ENCODE data around the gene COLEC12.

The COLEC12 gene

DNA sequence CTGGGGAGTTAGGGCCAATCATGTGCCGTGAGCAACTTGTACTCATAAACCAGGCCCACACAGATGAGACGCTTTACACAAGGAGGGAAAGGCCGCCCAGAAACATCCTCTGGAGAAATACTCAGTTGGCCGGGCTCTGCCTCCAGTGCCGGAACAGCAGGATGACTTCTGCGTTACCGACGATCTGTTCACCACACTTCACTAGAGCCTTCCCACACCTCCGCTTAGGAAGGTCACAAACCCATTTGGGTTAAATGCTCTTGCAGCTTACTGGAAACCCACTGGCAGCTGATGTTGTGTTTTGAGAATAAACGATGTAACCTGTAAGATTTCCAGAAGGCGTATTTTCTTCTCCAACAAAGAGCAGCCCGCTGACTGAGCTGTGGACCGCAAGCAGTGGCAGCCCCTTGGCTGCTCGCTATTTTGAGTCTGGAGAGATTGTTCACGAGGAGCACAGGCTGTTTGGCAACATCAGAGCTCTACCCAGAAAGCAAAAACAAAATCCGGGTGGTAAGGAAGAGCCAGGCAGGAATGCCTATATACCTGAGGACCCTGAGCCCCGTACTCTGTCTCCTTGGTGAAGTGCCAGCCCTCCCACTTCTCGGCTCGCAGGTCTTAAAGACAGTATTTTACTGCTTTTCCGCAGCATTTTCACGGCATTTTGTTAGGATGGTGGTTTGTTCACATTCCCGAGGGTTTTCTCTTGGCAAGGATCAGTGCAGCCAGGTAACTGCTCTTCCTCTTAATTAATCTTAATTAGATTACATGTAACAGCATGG lies 44.0 kb downstream of the COLEC12 start:
- H3K4me3 ChIP-seq (ENCODE audit: low read length) = no peak overlapping the region
- DNase-seq (ENCODE audit: low read depth, low spot score) = no peak

DNA sequence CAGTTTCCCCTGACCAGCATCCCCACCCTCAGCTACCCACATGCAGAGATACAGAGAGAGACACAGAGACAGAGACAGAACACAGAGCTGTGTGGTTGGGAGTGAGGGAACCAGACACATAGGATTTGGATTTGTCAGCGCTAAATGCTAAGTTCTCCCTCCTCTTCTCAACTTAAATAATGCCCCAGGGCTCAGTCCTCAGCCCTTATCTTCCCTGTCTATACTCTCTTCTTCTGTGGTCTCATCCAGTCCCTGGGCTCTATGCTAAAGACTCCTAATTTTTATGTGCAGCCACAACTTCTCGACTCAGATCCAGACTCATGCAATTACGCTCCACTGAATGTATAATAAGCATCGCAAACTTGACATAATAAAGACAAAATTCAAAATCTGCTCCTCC lies 47.1 kb downstream of the COLEC12 start:
- DNase-seq (ENCODE audit: low read depth, low spot score) = no peak
- no peak overlapping the region for H3K4me3 ChIP-seq (ENCODE audit: low read length)

DNA sequence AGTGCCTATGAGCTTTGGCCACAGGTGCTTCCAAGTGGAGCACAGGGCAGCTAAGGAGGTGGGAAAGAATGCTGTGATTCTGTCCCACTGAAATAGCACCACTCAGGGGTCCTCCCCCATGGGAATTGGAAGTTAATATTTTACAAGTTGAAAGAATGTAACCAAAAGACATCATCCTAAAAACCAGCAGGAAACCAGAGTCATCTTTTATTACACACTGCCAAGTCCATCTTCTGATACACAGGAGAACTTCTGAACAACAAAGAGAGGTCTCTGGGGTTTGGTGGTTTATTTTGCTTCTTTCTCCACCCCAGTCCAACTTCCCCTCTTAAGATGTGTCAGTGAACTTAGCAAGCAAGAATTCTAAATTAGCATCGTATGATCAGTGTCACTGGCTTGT lies 47.7 kb downstream of the COLEC12 start:
- no peak for DNase-seq (ENCODE audit: low read depth, low spot score)
- no peak overlapping the region for H3K4me3 ChIP-seq (ENCODE audit: low read length)

DNA sequence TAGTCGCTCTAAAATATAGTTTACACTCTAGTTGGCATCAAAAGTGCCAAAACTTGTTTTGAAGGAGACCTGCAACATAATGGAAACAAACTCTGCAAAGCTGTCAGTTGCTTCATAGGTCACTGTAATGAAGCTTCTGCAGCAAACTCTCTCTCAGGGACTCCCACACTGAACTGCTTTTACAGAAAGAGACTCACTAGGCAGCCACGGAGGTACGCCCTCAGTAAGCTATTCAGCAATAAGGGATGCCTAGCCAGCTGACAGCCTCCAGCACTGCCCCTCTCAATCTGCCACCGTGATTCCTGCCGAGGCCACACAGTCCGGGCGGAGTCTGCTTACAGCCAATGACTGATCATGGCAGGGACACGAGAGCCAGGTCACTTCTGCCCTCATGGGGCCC lies 51.1 kb downstream of the COLEC12 start:
- no peak overlapping the region for H3K4me3 ChIP-seq (ENCODE audit: low read length)
- DNase-seq (ENCODE audit: low read depth, low spot score) = no peak

DNA sequence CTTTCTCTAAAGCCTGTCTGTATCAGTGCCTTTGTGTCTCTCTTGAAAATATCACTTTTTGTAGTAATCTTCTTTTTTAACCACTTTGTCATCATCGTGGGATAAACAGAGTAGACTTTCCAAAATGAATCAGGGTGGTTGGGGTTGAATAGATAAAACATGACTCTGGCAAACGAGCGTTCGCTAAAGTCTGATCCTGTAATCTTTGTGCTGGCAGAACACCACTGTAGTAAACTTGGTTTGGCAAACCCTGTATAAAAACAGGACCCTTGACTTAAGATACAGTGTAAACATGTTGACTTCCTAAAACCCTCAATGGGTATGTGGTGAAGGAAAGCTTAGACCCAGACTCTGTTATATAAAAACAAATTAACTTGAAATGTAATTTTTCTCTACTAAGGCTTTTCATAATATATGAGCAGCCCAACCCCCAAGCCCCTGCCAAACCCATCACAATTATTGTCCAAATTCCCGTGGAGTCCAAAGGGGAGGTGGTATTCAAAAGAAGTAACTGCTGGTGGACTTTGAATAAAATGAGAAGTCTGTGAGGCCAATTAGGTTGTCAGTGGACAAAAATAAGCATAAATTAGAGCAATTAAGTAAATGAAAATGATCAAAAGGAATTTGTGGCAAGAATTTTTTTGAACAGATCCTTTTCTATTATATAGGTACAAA lies 52.2 kb downstream of the COLEC12 start:
- no peak overlapping the region for H3K4me3 ChIP-seq (ENCODE audit: low read length)
- no peak for DNase-seq (ENCODE audit: low read depth, low spot score)

DNA sequence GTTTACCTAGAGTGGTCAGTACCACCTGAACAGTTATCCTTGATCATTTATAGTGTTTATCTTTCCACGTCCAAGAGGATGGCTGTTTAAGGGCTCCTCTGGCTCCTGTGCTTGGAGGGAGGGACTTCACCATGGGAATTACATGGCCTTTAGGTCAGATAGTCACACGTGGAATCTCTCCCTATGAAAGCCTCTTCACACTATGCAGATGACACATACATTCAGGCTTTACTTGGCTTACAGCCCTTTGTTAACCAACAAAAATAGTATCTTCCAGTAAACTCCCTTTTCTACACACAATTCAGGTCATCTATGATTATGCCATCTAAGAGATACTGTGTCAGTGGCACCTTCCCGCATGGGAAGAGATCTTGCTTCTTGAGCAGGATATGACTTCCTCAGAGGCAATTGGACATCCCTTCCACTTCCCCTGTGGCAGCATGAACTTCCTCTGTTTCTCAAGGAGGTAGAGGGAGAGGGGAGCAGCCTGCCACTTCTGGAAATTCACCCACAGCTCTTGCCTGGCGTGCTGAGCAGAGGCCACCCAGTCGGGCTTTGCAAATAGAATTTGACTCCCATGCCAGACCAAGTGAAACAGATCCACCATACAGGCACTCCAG lies 53.5 kb downstream of the COLEC12 start:
- DNase-seq (ENCODE audit: low read depth, low spot score) = no peak

DNA sequence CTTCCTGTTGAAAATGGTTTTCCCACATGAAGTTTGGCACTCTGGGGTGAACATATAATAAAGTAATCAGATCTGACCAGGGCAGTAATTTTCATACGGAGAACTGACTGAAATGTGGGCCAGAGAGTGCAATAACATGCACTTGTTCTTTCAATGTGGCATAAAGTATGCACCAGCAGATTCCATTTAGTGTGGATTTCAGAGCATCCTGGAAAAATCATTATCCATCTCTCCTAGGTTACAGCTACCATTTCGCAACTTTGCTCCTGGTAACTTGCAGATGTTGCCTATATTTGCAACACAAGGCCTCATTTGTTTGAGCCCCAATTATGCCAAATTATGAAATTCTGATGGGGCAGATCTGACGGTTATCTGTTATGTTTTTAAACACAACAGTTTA lies 55.4 kb downstream of the COLEC12 start:
- no peak overlapping the region for H3K4me3 ChIP-seq (ENCODE audit: low read length)
- no peak for DNase-seq (ENCODE audit: low read depth, low spot score)

More for the DNA sequence above, 53.5 kb downstream of the COLEC12 start:
- H3K4me3 ChIP-seq (ENCODE audit: low read length) = no peak overlapping the region

DNA sequence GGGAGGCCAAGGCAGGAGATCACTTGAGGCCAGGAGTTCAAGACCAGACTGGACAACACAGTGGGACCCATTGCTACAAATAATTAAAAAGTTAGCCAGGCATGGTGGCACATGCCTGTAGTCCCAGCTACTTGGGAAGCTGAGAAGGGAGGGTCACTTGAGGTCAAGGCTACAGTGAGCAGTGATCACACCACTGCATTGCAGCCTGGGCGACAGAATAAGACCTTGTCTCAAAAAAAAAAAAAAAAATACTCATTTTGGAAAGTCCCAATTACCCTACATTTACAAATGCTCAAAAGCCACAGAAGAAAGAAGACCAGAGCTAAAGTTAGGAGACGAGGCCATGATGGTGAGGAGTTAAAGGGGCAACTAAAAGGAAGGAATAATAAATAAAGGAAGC lies 61.9 kb downstream of the COLEC12 start:
- no peak overlapping the region for H3K4me3 ChIP-seq (ENCODE audit: low read length)
- no peak for DNase-seq (ENCODE audit: low read depth, low spot score)

DNA sequence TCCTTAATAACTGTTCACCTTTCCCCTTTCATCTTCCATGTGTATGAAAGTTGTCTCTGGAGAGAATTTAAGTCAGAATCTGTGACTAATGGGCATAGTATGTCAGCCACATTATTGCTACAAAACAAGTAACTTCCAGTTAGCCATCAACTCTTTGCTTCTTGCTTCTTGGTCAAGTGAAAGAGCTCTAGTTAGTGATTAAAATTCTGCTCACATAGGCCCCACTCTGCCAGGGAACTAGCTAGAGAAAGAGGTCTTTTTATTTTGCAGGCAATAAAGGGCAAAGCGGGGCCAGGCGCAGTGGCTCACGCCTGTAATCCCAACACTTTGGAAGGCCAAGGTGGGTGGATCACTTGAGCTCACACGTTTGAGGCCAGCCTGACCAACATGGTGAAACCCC lies 64.6 kb downstream of the COLEC12 start:
- H3K4me3 ChIP-seq (ENCODE audit: low read length) = no peak overlapping the region
- DNase-seq (ENCODE audit: low read depth, low spot score) = no peak

DNA sequence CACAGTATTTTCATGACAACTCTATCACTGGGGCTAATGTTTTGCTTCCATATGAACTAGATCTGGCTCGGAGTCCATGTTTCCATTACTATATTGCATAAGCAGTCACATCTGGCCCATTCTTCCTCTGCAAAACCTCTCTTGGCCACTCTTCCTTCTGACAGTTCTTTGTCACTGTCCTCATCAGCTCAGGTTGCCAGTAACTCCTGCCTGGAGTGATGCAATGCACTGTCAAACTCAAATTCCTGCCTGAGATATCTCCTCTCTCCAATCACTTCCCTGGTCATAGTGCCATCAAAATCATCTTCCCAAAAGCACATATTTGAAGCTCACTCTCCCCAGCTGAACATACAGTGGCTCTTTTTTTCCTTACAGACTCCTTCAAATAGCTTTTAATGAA lies 66.1 kb downstream of the COLEC12 start:
- H3K4me3 ChIP-seq (ENCODE audit: low read length) = no peak overlapping the region
- DNase-seq (ENCODE audit: low read depth, low spot score) = no peak

DNA sequence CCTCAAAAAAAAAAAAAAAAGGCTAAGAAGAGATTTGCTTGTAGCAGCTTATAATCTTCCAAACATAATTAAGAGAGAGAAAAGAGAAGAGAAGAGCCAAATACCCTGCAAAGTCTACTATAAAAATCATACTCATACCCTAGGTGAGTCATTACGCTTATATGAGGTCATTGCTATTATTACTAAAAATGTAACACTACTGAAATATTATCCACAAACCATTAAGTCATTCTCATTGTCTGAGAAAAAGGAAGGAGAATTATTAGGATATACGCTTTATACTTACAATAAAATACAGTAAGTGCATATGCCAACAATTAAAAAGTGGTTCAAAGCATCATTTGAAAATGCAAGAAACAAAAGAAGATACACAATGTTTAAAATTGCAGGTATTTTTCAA lies 66.5 kb downstream of the COLEC12 start:
- DNase-seq (ENCODE audit: low read depth, low spot score) = no peak
- H3K4me3 ChIP-seq (ENCODE audit: low read length) = no peak overlapping the region

DNA sequence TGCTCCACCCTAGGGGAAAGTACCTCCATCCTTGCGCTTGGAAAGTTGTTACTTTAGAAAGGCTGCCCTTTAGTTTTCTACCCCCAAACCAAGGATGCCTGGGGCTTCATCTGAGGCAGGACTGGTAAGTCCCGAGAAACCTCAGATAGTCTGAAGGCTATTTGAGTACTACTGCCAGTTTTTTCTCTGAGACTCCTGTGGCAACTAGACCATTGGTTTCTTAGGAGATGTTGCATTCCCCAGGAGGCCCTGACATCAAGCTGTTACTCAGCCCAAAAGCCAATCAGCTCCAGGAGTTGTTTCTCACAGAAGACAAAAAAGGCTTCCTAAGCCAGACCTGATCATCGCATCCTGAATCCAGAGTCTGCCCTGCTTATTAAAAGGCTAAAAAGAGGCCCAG lies 67.2 kb downstream of the COLEC12 start:
- no peak overlapping the region for H3K4me3 ChIP-seq (ENCODE audit: low read length)
- DNase-seq (ENCODE audit: low read depth, low spot score) = no peak

DNA sequence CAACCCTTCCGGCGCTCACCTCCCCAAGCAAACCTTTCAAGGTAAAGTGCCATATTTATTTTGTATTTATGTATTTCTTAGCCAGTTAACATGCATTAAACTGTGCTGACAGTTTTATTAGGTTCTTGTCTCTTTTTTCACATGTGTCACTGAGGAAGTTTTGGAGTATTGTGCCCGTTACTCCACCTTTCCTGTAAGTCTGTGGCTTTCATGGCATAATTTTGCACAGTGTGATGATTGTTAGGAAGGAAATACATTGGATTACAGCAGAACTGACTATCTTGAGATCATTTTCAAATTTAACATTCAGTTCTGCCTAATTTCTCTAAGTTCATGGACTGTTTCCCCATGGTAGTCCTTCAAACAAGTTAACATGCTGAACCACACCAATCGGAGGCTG lies 67.7 kb downstream of the COLEC12 start:
- DNase-seq (ENCODE audit: low read depth, low spot score) = no peak
- no peak overlapping the region for H3K4me3 ChIP-seq (ENCODE audit: low read length)

DNA sequence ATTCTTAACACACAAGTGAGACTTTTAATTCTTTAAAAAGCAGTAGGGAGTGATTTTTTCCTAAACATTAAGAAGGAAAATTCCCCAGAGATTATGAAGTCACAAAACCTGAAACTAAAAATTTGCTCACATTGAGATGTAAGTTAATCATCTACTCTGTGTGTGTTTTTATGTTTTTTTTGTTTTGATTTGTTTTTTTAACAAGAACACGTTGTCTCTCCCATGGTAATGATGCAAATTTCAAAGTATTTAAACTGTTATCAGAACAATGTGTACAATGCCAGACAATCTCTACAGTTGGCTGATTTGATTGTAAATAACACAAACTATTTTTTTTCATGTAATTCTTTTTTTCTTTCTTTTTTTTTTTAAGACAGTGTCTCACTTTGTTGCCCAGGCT lies 71.5 kb downstream of the COLEC12 start:
- H3K4me3 ChIP-seq (ENCODE audit: low read length) = no peak overlapping the region
- DNase-seq (ENCODE audit: low read depth, low spot score) = no peak

DNA sequence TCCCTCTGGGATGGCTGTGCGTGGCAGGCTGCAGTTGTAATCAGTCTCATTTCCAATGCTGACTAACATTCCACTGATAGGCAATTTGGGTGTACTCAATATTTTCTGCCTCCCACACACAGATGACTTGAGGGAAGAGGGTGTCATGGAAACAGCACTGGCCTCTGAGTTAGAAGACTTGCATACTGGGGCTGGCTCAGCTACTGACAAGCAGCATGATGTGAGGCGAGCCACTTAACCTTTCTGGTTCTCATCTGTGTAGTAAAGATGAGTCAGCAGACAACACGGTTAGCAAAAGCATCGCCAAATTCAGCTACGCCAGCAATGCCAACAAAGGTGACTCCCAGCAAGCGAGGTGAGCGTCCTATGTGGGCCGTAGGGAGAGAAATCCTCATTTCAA lies 73.5 kb downstream of the COLEC12 start:
- H3K4me3 ChIP-seq (ENCODE audit: low read length) = no peak overlapping the region
- no peak for DNase-seq (ENCODE audit: low read depth, low spot score)

DNA sequence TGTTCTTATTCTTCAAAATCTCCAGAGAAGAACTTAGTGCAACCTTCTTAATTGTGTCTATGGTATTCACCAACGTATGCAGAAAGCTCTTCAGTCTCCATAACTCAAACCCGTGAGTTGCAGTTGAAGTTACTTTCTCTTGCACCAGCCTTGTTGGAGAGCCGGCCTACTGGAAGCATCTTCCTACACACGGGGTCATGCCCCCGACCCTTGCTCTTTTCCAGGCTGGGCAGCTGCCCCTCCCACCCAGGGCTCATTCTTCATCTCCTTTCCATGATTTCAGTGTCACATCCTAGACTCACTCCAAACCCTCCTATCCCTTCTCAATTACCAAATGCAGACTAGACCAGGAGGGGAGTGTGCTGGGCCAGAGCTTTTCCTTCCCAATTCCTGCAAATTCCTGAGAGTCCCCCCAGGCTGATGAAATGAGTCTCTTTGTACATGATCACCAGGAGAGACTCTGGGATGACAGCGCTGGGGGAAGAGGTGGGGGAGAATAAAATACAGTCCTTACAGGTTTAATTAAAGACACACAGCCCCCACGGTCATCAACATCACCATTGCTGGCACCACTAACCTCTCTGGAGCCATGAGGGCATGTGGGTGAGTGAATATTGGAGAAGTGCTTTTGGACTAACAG lies 75.3 kb downstream of the COLEC12 start:
- DNase-seq (ENCODE audit: low read depth, low spot score) = no peak

DNA sequence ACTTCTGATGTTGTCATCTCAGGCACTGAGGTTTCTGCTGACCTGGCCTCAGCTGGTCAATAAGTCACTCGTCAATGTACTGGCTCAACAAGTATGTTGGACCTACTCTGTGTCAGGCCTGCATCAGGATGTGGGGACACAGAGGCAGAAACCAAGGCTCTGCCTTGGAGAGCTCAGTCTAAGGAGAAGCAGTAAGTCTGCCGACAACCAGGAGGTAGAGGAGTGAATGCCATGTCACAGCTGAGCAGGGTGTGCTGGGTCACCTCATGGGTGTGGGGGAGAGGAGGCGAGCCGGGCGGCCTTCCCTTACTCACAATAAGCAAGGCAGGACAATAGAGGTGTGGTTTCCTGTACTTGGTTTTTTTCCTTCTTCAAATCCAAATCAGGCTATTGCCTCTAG lies 75.8 kb downstream of the COLEC12 start:
- H3K4me3 ChIP-seq (ENCODE audit: low read length) = no peak overlapping the region
- DNase-seq (ENCODE audit: low read depth, low spot score) = no peak

More for the DNA sequence above, 75.3 kb downstream of the COLEC12 start:
- H3K4me3 ChIP-seq (ENCODE audit: low read length) = no peak overlapping the region

DNA sequence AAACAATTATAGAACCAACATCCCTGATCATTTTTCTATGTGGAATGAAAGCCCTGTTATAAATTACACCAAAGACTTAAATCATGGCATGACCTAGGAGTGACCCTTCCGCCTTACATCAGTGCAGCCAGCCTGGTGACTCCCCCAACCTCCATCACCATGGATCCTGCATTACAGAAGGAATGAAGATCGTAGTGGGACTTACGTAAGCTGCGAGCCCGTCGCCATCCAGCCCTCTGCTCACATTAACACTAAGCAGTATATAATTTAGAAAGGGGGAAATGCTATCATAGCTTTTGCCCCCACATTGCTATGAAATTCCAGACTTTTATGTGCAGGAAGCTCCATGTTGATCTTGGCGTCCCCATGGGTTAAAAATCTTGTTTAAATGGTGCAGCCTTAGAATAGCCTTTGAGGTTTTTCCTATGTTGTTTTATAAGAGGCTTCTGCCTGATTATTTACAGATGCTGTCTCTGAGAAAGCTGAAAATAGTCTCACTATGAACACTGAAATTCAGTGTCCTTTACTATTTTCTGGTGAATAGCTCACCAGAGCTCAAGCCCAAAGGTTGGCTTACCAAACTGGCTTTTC lies 76.3 kb downstream of the COLEC12 start:
- DNase-seq (ENCODE audit: low read depth, low spot score) = no peak
- no peak overlapping the region for H3K4me3 ChIP-seq (ENCODE audit: low read length)

DNA sequence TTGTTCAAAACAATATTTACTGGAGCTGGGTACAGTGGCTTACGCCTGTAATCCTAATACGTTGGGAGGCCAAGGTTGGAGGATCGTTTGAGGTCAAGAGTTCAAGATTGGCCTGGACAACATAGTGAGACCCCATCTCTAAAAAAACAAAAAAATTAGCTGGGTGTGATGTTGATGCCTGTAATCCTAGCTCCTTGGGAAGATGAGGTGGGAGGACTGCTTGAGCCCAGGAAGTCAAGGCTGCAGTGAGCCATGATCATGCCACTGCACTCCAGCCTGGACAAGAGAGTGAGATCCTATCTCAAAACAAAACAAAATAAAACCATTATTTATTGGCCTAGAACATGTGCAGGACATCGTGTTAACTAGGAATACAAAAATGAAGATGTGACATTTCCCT lies 77.5 kb downstream of the COLEC12 start:
- H3K4me3 ChIP-seq (ENCODE audit: low read length) = no peak overlapping the region
- DNase-seq (ENCODE audit: low read depth, low spot score) = no peak

Measured in Jurkat, Clone E6-1 (cell line).